Activated T-helper 2 cell treated with anti-CD3 and anti-CD28 coated beads, Interferon-gamma antibody, Interleukin-2, Interleukin-4, amounts not matched to agents 10 μg/mL and 5 μg/mL and 100 μg/mL, durations not matched to agents 14 hours and 24 hours and 36 hours (primary cell): ENCODE measurements around the gene CCNL1. TPM values are rescaled to one million over a fixed set of nuclear protein-coding genes. Genes with fewer than 3 reads are reported as not detected.

ENCODE experiments used
- DNase-seq: peaks from one replicate; pipeline ENCODE4 v3.0.0; 2021; ENCODE audit warnings: low spot score
- H3K27ac Mint-ChIP-seq: one replicate; pipeline ENCODE4 v1.8.0; 2021; ENCODE audit warnings: mixed read lengths
- H3K27me3 Mint-ChIP-seq: one replicate; pipeline ENCODE4 v1.8.0; 2021; ENCODE audit warnings: low read depth, mixed read lengths
- H3K36me3 Mint-ChIP-seq: one replicate; pipeline ENCODE4 v1.8.0; 2021; ENCODE audit warnings: low read depth, mixed read lengths
- H3K4me1 Mint-ChIP-seq: one replicate; pipeline ENCODE4 v1.8.0; 2021; ENCODE audit warnings: low read depth, mixed read lengths
- H3K4me3 Mint-ChIP-seq: one replicate; pipeline ENCODE4 v1.8.0; 2021; ENCODE audit warnings: low read depth, mild to moderate bottlenecking, moderate library complexity, mixed read lengths
- H3K9me3 Mint-ChIP-seq: one replicate; pipeline ENCODE4 v1.8.0; 2021; ENCODE audit warnings: mixed read lengths
- intact Hi-C: fragments of 100-400 bp; cut with micrococcal nuclease; formaldehyde crosslinking; loops from one replicate; pipeline ENCODE4 v1.15.1; 2023
- total RNA-seq: library from RNA; stranded (reverse); gene quantifications from 2 replicates; pipeline ENCODE4 v1.2.3, GENCODE V29; 2022

Gene CCNL1
- total RNA-seq, 1 donor from 2014 or later, result 167 TPM

GRCh38 chr3:157125101-157125500 lies 34.8 kb downstream of the CCNL1 start:
- Mint-ChIP-seq H3K4me1 (peaks cover 47% of the 10 kb centered on the region), H3K4me3 (no peak overlapping the region), H3K27ac (no peak overlapping the region), H3K27me3 (no peaks in the 10 kb centered on the region), H3K36me3 (no peaks in the 10 kb centered on the region), H3K9me3 (no peaks in the 10 kb centered on the region)
- intact Hi-C loops, result no loop called here
- DNase-seq, result no peak

DNA sequence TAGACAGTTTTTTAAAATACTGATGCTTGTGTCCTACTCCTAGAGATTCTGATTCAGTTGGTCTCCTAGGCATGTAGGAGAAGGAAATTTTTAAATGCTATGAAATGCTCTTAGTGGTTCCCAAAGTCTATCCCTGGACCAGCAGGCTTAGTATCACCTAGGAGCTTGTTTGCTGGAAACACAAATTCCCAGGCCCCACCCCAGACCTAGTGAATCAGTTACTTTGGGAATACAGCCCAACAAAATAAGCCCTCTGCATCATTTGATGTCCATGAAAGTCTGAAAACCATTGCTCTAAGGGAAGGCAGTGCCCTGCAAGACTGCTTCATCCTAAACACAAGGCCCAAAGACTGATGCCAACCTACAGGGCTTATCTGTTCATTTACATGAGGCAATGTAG lies 36.3 kb downstream of the CCNL1 start:
- Mint-ChIP-seq H3K27me3 (no peaks in the 10 kb centered on the region), H3K27ac (no peak overlapping the region), H3K36me3 (peaks cover 6% of the 10 kb centered on the region), H3K9me3 (peaks cover 5% of the 10 kb centered on the region), H3K4me3 (no peak overlapping the region), H3K4me1 (peaks cover 40% of the 10 kb centered on the region)
- intact Hi-C loops, result no loop called here
- no peak for DNase-seq

DNA sequence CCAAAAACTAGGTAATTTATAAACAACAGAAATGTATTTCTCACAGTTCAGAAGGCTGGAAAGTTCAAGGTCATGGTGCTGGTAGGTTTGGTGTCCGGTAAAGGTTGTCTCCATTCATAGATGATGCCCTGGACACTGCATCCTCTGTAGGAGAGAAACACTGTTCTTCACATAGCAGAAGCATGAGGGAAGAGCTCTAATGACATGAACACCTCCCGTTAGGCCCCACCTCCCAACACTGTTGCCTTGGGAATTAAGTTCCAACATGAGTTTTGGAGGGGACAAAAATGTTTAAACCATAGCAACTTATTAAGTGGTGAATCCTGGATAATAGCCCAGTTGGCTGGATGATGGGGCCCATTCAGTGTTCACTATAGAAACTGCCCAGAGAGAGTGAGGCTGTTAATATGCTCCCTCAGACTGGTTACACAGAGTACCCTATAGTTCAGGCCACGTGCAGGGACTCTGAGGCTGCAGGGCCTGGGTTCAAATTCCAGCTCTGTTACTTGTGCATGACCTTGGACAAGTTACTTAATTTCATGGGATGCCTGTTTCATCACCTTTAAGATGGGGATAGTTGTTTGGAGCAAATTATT lies 37.0 kb downstream of the CCNL1 start:
- intact Hi-C loops, result no loop called here
- Mint-ChIP-seq H3K9me3 (peaks cover 5% of the 10 kb centered on the region), H3K4me1 (peaks cover 33% of the 10 kb centered on the region), H3K27me3 (no peaks in the 10 kb centered on the region), H3K4me3 (no peak overlapping the region), H3K27ac (no peak overlapping the region), H3K36me3 (peaks cover 6% of the 10 kb centered on the region)
- DNase-seq, result no peak

DNA sequence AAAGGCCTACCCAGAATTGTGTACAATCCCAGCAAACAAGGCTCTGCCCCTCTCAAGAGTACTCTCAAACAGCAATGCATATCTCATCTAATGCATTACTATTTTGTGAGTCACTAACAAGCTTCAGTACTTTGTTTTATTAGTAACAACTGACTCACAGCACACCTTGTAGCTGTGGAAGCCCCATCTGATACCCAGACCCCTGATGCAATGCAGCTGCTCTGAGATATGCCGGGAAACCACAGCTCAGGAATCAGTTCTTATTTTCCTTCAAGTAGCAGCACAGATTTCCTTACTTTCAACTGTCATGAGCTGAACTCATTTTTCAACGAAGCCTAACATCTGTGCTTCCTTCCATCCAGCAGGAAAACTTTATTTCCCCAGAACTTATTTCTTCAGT lies 37.8 kb downstream of the CCNL1 start:
- H3K27ac Mint-ChIP-seq, result no peak overlapping the region
- peaks cover 25% of the 10 kb centered on the region for H3K4me1 Mint-ChIP-seq

DNA sequence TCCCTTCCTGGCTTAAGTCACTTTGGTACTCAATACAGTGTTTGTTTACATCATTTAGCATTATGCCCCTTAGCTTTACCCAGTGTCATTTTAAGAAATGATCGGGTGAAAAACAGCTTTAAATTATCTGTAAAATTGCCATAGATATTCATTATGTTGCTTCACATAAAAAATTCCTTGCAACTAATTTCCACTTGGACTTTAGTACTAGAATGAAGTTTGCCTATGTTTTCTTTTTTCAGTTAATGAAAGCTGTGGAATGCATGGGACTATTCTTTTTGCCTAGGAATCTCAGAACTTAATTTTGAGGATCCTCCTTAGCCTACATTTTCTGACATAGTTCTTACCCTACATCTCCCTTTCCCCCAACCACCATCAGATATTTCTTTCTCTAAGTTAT lies 38.4 kb downstream of the CCNL1 start:
- Mint-ChIP-seq H3K4me1 (peaks cover 24% of the 10 kb centered on the region), H3K4me3 (no peak overlapping the region), H3K27me3 (no peaks in the 10 kb centered on the region), H3K36me3 (peaks cover 6% of the 10 kb centered on the region), H3K9me3 (peaks cover 5% of the 10 kb centered on the region), H3K27ac (no peak overlapping the region)
- intact Hi-C loops, result no loop called here
- no peak for DNase-seq

More for the DNA sequence above, 37.8 kb downstream of the CCNL1 start:
- DNase-seq, result no peak
- H3K4me3 Mint-ChIP-seq, result no peak overlapping the region
- H3K9me3 Mint-ChIP-seq, result peaks cover 5% of the 10 kb centered on the region
- peaks cover 6% of the 10 kb centered on the region for H3K36me3 Mint-ChIP-seq
- no peaks in the 10 kb centered on the region for H3K27me3 Mint-ChIP-seq
- intact Hi-C loops, result no loop called here

DNA sequence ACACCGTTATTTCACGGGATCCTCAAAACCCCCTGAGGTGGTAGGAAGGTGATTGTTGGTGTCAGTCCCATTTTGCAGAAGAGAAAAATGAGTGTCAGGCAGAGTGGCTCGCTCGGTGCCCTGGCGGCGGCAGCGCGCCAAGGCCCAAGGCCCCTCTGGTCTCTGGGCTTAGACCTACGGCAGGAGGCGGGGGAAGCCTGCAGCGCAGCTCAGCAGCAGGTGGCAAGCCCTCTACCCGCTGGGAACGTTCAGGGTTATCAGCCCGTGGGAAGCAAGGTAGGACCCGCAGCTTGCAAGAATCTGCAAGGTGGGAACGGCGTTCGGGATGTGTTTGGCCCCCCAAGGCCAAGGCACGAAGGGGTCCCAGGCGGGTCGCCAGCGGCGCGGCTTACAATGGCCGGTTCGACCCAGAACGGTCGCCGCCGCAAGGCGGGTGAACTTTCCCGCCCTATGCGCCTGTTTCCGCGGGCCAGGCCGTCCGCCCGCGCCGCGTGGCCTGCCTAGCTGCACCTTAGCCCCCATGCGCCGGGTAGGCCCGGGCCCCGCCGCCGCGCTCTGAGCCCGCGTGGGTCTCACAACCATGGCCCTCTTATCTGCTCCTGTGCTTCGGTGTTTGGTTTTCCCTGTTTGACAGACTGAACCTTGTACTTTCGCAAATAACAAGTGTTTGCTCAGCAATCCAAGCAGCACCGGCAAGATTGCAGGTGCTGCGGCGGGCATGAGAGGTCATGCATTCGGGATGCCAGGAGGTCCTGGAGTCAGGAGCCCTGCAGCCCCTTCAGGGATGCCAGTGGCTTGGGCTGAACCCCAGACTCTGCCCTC lies 39.7 kb downstream of the CCNL1 start:
- H3K4me1 Mint-ChIP-seq, result peaks cover 34% of the 10 kb centered on the region
- H3K27me3 Mint-ChIP-seq, result no peaks in the 10 kb centered on the region
- peaks cover 5% of the 10 kb centered on the region for H3K9me3 Mint-ChIP-seq
- peaks cover 6% of the 10 kb centered on the region for H3K36me3 Mint-ChIP-seq
- H3K27ac Mint-ChIP-seq, result no peak overlapping the region
- intact Hi-C loops, result no loop called here
- DNase-seq, result no peak
- no peak overlapping the region for H3K4me3 Mint-ChIP-seq

DNA sequence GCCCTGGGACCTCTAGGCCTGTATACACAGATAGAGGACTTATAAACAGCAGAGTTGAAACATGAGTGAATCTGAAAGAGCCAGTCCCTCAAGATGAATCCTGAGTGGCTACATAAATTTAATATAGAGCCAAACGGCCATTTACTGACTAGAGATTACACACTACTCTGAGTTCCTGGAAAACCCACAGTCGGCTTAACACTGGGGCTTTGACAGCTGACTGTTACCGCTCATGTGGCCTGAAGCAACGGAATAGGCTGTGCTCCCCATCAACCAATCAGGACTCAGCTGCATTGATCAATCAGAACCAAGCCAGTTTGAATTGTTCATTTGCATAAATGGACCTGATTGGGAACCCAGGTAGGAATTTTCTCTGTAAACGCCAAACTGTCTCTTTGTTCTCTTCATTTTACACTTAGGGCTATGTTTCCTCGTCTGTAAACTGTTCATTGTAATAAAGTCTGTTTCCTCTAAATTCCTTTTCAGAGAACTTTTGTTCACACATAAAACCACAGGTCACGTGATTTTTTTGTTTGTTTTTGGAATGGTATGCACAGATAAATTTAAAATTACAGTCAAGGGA lies 40.5 kb downstream of the CCNL1 start:
- H3K4me3 Mint-ChIP-seq, result no peak overlapping the region
- H3K27ac Mint-ChIP-seq, result peak overlapping the region; percentile 5
- H3K4me1 Mint-ChIP-seq, result peaks cover 31% of the 10 kb centered on the region
- no peaks in the 10 kb centered on the region for H3K27me3 Mint-ChIP-seq
- DNase-seq, result peak; percentile 42
- intact Hi-C loops, result loop anchor here (2.0 kb wide), 1 partner anchor 17 kb away; no protein-coding TSS in a partner anchor
- peaks cover 6% of the 10 kb centered on the region for H3K36me3 Mint-ChIP-seq
- peaks cover 5% of the 10 kb centered on the region for H3K9me3 Mint-ChIP-seq

GRCh38 chr3:157117875-157118654 lies 41.9 kb downstream of the CCNL1 start:
- Mint-ChIP-seq H3K9me3 (peaks cover 5% of the 10 kb centered on the region), H3K36me3 (peaks cover 6% of the 10 kb centered on the region), H3K4me1 (peaks cover 27% of the 10 kb centered on the region), H3K27ac (no peak overlapping the region), H3K27me3 (no peaks in the 10 kb centered on the region), H3K4me3 (no peak overlapping the region)
- no peak for DNase-seq
- intact Hi-C loops, result loop anchor here (2.0 kb wide), 1 partner anchor 15 kb away; no protein-coding TSS in a partner anchor

GRCh38 chr3:157117206-157117605 lies 42.7 kb downstream of the CCNL1 start:
- intact Hi-C loops, result no loop called here
- Mint-ChIP-seq H3K36me3 (peaks cover 6% of the 10 kb centered on the region), H3K4me1 (peaks cover 26% of the 10 kb centered on the region), H3K4me3 (no peak overlapping the region), H3K27me3 (no peaks in the 10 kb centered on the region), H3K27ac (no peak overlapping the region), H3K9me3 (peaks cover 5% of the 10 kb centered on the region)
- no peak for DNase-seq

DNA sequence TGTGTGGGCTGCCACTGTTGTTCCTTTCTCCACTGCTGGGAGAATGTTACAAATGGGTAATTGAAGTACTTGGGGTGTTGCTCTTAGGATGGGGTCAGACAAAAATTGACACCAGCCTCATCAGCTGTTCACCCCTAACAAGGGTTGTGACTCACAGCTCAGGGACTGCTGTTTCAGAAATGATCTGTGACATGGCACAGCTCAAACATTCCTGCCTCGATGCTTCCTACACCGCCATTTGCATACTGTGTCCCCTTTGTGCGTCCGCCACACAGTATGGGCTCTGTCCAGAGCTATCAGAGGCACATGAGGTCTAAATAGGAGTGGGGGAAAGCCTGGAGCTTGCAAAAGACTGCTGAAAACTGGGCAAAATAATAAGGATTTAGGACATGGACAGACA lies 43.9 kb downstream of the CCNL1 start:
- DNase-seq, result no peak
- H3K27ac Mint-ChIP-seq, result no peak overlapping the region
- intact Hi-C loops, result no loop called here
- peaks cover 5% of the 10 kb centered on the region for H3K9me3 Mint-ChIP-seq
- H3K4me3 Mint-ChIP-seq, result no peak overlapping the region
- peaks cover 20% of the 10 kb centered on the region for H3K4me1 Mint-ChIP-seq
- no peaks in the 10 kb centered on the region for H3K27me3 Mint-ChIP-seq
- peaks cover 6% of the 10 kb centered on the region for H3K36me3 Mint-ChIP-seq

DNA sequence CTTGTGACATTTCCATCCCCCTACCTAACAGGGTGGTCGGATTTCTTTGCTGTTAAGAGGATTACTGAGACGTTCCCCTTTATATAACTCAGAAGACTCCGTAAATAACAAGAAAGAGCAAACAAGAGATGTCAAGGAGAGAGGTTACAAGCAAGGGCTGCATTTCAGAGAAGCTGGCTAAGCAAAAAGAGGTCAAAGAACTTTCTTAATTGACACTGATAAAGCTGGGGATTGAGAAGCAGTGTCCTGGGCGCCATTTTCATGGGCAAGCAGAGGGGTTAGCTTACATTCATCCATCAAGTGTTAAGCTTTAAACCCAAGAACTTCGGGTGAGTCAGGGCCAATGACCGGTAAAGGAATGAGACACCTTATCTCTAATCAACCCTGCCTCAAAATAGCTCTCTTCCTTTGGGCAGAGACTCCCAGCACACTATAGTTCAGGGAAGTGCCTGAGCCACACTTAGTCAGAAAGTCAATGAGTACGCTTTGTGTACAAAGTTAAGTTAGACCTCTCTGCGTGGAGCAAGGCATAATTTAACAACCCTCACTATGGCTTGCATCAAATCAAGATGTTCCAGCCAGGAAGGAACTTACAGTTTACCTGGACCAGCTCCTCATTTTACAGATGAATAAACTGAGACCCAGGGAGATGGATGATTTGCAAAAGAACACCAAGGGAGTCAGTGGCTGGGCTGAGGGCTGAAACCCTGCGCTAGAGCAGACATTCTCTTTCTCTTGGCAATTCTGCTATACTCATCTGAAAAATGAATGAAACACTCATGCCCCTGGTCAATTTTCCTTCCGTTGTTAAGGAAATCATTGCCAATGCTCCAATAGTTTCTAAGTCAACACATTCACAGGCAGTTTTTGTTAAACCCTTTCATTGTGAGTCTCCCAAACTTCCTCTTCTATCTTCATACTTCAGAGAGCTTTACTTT lies 44.6 kb downstream of the CCNL1 start:
- DNase-seq, result no peak
- peaks cover 5% of the 10 kb centered on the region for H3K9me3 Mint-ChIP-seq
- no peak overlapping the region for H3K27ac Mint-ChIP-seq
- intact Hi-C loops, result no loop called here
- H3K4me3 Mint-ChIP-seq, result no peak overlapping the region
- peaks cover 6% of the 10 kb centered on the region for H3K36me3 Mint-ChIP-seq
- peaks cover 20% of the 10 kb centered on the region for H3K4me1 Mint-ChIP-seq
- H3K27me3 Mint-ChIP-seq, result no peaks in the 10 kb centered on the region
